ENCODE results near the gene TRERF1. TPM values are rescaled to one million over a fixed set of nuclear protein-coding genes. Genes with fewer than 3 reads are reported as not detected.

The TRERF1 gene
- total RNA-seq, 1 experiment from 2014 or later: 13.9 TPM

DNA sequence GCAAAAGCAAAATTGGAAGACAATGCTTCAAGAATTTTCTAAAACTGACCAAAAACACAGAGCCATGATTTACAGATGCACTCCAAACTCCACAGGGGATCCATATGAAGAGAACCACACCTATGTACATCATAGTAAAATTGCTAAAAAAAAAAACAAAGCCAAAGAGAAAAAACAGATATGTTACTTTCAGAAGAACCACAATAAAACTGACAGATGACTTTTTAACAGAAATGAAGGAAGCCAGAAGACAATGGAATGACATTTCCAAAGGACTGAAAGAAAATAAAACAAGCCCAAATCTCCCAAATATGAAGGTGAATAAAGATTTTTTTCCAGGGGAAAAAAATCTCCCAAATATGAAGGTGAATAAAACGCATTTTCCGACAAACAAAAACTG lies 17.5 kb downstream of the TRERF1 start:
- peaks cover 25% of the 10 kb centered on the region for H3K36me3 ChIP-seq (ENCODE audit: low read depth, low read length)

DNA sequence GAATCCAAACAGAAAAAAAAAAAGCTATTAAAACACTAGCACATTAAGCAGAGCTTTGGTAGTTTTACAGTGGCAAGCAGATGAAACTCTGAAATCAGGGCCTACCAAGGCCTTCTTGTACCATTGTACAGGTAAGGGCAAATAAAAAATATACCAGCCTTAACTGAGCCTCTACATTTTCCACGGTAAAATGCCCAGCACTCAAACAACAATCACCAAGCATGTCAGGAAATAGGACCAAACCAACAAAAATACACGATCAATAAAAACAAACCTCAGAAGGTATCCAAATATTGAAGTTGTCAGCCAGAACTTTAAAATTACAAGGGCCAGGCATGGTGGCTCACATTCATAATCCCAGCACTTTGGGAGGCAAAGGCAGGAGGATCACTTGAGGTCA lies 18.3 kb downstream of the TRERF1 start:
- intact Hi-C loops (cut with micrococcal nuclease): no loop called here
- Histone ChIP-seq H3K9me3 (ENCODE audit: low read length) (no peaks in the 10 kb centered on the region), H2AFZ (ENCODE audit: low read length) (no peak overlapping the region), H3K36me3 (ENCODE audit: low read depth, low read length) (peaks cover 25% of the 10 kb centered on the region), H3K4me1 (ENCODE audit: insufficient read depth, low read length) (no peaks in the 10 kb centered on the region), H3K9ac (ENCODE audit: low read length) (no peak overlapping the region), H3K79me2 (ENCODE audit: low read length) (peaks cover 78% of the 10 kb centered on the region), H3K4me2 (ENCODE audit: low read length) (no peak overlapping the region), H3K27me3 (ENCODE audit: low read length) (no peaks in the 10 kb centered on the region), H3F3A (ENCODE audit: low read length, unreplicated experiment) (no peaks in the 10 kb centered on the region), H3K9me2 (replicated peaks; ENCODE audit: low read length) (no peaks in the 10 kb centered on the region), H4K20me1 (ENCODE audit: low read length) (peaks cover 6% of the 10 kb centered on the region; the same call in 1 of the 2 replicates), H3K27ac (ENCODE audit: low read length) (no peak overlapping the region), H3K4me3 (ENCODE audit: low read length) (no peak overlapping the region)
- no TSS peak for BruUV-seq (replicated peaks)
- no peak for TF ChIP-seq EZH2 (IDR thresholded peaks at IDR 0.05; ENCODE audit: low read length, unreplicated experiment)
- TF ChIP-seq, protein P1, sequence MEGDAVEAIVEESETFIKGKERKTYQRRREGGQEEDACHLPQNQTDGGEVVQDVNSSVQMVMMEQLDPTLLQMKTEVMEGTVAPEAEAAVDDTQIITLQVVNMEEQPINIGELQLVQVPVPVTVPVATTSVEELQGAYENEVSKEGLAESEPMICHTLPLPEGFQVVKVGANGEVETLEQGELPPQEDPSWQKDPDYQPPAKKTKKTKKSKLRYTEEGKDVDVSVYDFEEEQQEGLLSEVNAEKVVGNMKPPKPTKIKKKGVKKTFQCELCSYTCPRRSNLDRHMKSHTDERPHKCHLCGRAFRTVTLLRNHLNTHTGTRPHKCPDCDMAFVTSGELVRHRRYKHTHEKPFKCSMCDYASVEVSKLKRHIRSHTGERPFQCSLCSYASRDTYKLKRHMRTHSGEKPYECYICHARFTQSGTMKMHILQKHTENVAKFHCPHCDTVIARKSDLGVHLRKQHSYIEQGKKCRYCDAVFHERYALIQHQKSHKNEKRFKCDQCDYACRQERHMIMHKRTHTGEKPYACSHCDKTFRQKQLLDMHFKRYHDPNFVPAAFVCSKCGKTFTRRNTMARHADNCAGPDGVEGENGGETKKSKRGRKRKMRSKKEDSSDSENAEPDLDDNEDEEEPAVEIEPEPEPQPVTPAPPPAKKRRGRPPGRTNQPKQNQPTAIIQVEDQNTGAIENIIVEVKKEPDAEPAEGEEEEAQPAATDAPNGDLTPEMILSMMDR (conservative IDR thresholded peaks at IDR 0.05; ENCODE audit: low read depth, low read length): no peak
- TF ChIP-seq EZH2phosphoT487 (IDR thresholded peaks at IDR 0.05; ENCODE audit: borderline replicate concordance, low read length): no peak
- no peak for DNase-seq
- CTCF ChIA-PET: no interaction called here
- ATAC-seq: no peak
- POLR2A ChIA-PET (ENCODE audit: unreplicated experiment): no interaction called here

More for the DNA sequence above, 17.5 kb downstream of the TRERF1 start:
- intact Hi-C loops (cut with micrococcal nuclease): no loop called here
- no peaks in the 10 kb centered on the region for H3F3A ChIP-seq (ENCODE audit: low read length, unreplicated experiment)
- peaks cover 78% of the 10 kb centered on the region for H3K79me2 ChIP-seq (ENCODE audit: low read length)
- H3K9ac ChIP-seq (ENCODE audit: low read length): no peak overlapping the region
- TF ChIP-seq EZH2phosphoT487 (IDR thresholded peaks at IDR 0.05; ENCODE audit: borderline replicate concordance, low read length): no peak
- no peak for TF ChIP-seq EZH2 (IDR thresholded peaks at IDR 0.05; ENCODE audit: low read length, unreplicated experiment)
- TF ChIP-seq, protein P1 (conservative IDR thresholded peaks at IDR 0.05; ENCODE audit: low read depth, low read length): no peak
- no peak overlapping the region for H3K27ac ChIP-seq (ENCODE audit: low read length)
- DNase-seq (no peak), ATAC-seq (no peak)
- H3K4me2 ChIP-seq (ENCODE audit: low read length): no peak overlapping the region
- no peak overlapping the region for H2AFZ ChIP-seq (ENCODE audit: low read length)
- no peak overlapping the region for H3K4me3 ChIP-seq (ENCODE audit: low read length)
- no peaks in the 10 kb centered on the region for H3K9me3 ChIP-seq (ENCODE audit: low read length)
- no peaks in the 10 kb centered on the region for H3K4me1 ChIP-seq (ENCODE audit: insufficient read depth, low read length)
- POLR2A ChIA-PET (ENCODE audit: unreplicated experiment): no interaction called here
- CTCF ChIA-PET: no interaction called here
- no TSS peak for BruUV-seq (replicated peaks)
- no peaks in the 10 kb centered on the region for H3K27me3 ChIP-seq (ENCODE audit: low read length)
- peaks cover 6% of the 10 kb centered on the region; the same call in 1 of the 2 replicates for H4K20me1 ChIP-seq (ENCODE audit: low read length)
- H3K9me2 ChIP-seq (replicated peaks; ENCODE audit: low read length): no peaks in the 10 kb centered on the region

DNA sequence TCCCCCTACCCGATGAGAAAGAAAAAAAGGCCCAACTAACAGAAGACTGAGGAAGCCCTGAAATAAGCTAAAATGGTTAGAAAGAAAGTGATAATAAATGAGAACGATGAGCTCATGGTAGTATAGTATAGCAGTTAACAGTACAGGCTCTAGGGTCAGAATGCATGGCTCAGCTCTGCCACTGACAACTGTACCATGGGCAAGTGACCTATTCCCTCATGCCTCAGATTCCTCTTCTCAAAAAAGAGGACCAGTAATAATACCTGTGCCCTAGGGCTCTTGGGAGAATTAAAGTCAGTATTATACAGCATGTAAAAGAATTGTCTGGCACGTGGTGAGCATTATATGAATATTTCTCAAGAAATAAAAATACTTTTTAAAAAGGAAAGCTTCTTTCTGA lies 19.8 kb downstream of the TRERF1 start:
- ChIA-PET CTCF (interaction anchor here (0.6 kb wide), 1 partner anchor 146 kb away, joined by 3 read pairs; no protein-coding TSS in a partner anchor), POLR2A (ENCODE audit: unreplicated experiment) (no interaction called here)
- no TSS peak for BruUV-seq (replicated peaks)
- Histone ChIP-seq H3K9me2 (replicated peaks; ENCODE audit: low read length) (no peaks in the 10 kb centered on the region), H3K9ac (ENCODE audit: low read length) (no peak overlapping the region), H3K4me1 (ENCODE audit: insufficient read depth, low read length) (no peaks in the 10 kb centered on the region), H3F3A (ENCODE audit: low read length, unreplicated experiment) (no peaks in the 10 kb centered on the region), H3K4me3 (ENCODE audit: low read length) (no peak overlapping the region), H3K4me2 (ENCODE audit: low read length) (no peak overlapping the region), H3K36me3 (ENCODE audit: low read depth, low read length) (peaks cover 25% of the 10 kb centered on the region), H3K9me3 (ENCODE audit: low read length) (no peaks in the 10 kb centered on the region), H3K27ac (ENCODE audit: low read length) (no peak overlapping the region), H3K79me2 (ENCODE audit: low read length) (peaks cover 73% of the 10 kb centered on the region), H2AFZ (ENCODE audit: low read length) (no peak overlapping the region), H4K20me1 (ENCODE audit: low read length) (no peaks in the 10 kb centered on the region; the same call in 1 of the 2 replicates), H3K27me3 (ENCODE audit: low read length) (no peaks in the 10 kb centered on the region)
- intact Hi-C loops (cut with micrococcal nuclease): no loop called here
- DNase-seq (no peak), ATAC-seq (no peak)
- TF ChIP-seq EZH2 (IDR thresholded peaks at IDR 0.05; ENCODE audit: low read length, unreplicated experiment) (no peak), EZH2phosphoT487 (IDR thresholded peaks at IDR 0.05; ENCODE audit: borderline replicate concordance, low read length) (no peak)
- TF ChIP-seq, protein P1 (conservative IDR thresholded peaks at IDR 0.05; ENCODE audit: low read depth, low read length): no peak
